ENCODE measurements around the gene CCDC85C. TPM values are rescaled to one million over a fixed set of nuclear protein-coding genes. Genes with fewer than 3 reads are reported as not detected.

The CCDC85C gene
- total RNA-seq, 6 donors from 2014 or later = 5.2 to 31.0 (median 20.4) TPM

GRCh38 chr14:99566009-99566389 lies 38.0 kb downstream of the CCDC85C start:
- peaks cover 54 to 73% (median 60%) of the 10 kb centered on the region in 4 donors for H3K4me1 ChIP-seq
- peak in 1 of 2 donors; percentile 62 for DNase-seq

DNA sequence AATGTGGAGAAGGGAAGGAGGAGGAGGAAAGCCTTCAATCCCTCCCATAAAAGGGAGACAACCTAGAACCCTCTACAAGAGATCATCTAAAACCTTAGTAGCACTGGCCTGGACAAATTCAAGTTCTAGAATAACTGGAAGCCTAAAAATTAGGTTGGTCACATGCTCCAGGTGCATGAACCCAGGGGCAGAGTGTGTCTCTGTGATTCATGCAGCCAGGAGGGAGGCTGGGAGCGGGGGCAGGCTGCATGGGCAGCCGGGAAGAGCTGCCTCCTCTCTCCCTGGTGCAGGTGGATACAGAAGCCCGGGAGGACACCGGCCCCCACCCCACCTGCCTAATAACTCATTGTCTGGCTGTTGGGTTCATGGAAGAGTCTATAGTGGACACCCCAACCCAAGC lies 38.6 kb downstream of the CCDC85C start:
- TF ChIP-seq, protein P1, sequence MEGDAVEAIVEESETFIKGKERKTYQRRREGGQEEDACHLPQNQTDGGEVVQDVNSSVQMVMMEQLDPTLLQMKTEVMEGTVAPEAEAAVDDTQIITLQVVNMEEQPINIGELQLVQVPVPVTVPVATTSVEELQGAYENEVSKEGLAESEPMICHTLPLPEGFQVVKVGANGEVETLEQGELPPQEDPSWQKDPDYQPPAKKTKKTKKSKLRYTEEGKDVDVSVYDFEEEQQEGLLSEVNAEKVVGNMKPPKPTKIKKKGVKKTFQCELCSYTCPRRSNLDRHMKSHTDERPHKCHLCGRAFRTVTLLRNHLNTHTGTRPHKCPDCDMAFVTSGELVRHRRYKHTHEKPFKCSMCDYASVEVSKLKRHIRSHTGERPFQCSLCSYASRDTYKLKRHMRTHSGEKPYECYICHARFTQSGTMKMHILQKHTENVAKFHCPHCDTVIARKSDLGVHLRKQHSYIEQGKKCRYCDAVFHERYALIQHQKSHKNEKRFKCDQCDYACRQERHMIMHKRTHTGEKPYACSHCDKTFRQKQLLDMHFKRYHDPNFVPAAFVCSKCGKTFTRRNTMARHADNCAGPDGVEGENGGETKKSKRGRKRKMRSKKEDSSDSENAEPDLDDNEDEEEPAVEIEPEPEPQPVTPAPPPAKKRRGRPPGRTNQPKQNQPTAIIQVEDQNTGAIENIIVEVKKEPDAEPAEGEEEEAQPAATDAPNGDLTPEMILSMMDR (IDR thresholded peaks at IDR 0.05) = no peak
- TF ChIP-seq POLR2A (IDR thresholded peaks at IDR 0.05) (no peak), POLR2AphosphoS5 (IDR thresholded peaks at IDR 0.05) (no peak), EP300 (IDR thresholded peaks at IDR 0.05) (no peak)
- Histone ChIP-seq H3K4me1 (peaks cover 52 to 71% (median 58%) of the 10 kb centered on the region in 4 donors), H3K9me3 (no peaks in the 10 kb centered on the region), H3K4me3 (no peak overlapping the region), H3K36me3 (no peaks in the 10 kb centered on the region), H3K27me3 (no peaks in the 10 kb centered on the region), H3K27ac (peak overlapping the region in 2 of 4 donors; percentile 24 to 61)
- ATAC-seq (ENCODE audit: low FRiP score in 2 of 2) (no peak), DNase-seq (no peak)
- WGBS, 2 donors = 80 to 86% methylated on average over 4 of the region's 4 CpGs

More at GRCh38 chr14:99566009-99566389, 38.0 kb downstream of the CCDC85C start:
- H3K36me3 ChIP-seq = no peaks in the 10 kb centered on the region
- H3K4me3 ChIP-seq = no peak overlapping the region
- 38 to 48% methylated on average over 7 of the region's 7 CpGs for WGBS, 2 donors
- TF ChIP-seq POLR2AphosphoS5 (IDR thresholded peaks at IDR 0.05) (peak in 1 of 2 donors; percentile 24), EP300 (IDR thresholded peaks at IDR 0.05) (peak in 1 of 4 donors; percentile 65), POLR2A (IDR thresholded peaks at IDR 0.05) (no peak)
- TF ChIP-seq, protein P1 (IDR thresholded peaks at IDR 0.05) = no peak
- no peaks in the 10 kb centered on the region for H3K27me3 ChIP-seq
- no peaks in the 10 kb centered on the region for H3K9me3 ChIP-seq
- no peak for ATAC-seq (ENCODE audit: low FRiP score in 2 of 2)
- H3K27ac ChIP-seq = peak overlapping the region in 1 of 4 donors; percentile 24

DNA sequence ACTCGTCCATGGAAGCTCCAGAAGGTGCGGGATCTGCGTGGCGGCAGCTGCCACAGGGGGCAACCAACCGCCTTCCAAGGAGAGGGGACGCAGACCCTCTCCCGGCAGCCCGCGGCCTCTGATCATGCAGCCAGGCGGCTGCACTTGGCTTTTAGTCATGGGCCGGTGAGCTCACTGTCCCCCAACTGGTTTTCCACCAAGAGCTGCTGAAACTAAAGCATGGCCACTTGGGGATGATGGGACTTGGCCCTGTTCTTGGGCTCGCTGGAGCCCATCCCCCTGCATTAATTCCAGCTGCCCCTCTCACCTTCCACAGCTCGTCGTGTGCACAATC lies 39.1 kb downstream of the CCDC85C start:
- no peak for ATAC-seq (ENCODE audit: low FRiP score in 2 of 2)
- no peak for DNase-seq
- H3K9me3 ChIP-seq = no peaks in the 10 kb centered on the region
- WGBS, 2 donors = 67 to 79% methylated on average over 3 to 14 of the region's 14 CpGs
- no peaks in the 10 kb centered on the region for H3K36me3 ChIP-seq
- peak overlapping the region in 2 of 4 donors; percentile 52 to 61 for H3K27ac ChIP-seq
- H3K4me1 ChIP-seq = peaks cover 48 to 66% (median 54%) of the 10 kb centered on the region in 4 donors
- H3K27me3 ChIP-seq = no peaks in the 10 kb centered on the region
- no peak overlapping the region for H3K4me3 ChIP-seq
- TF ChIP-seq, protein P1 (IDR thresholded peaks at IDR 0.05) = no peak
- TF ChIP-seq EP300 (IDR thresholded peaks at IDR 0.05) (no peak), POLR2AphosphoS5 (IDR thresholded peaks at IDR 0.05) (no peak), POLR2A (IDR thresholded peaks at IDR 0.05) (no peak)

DNA sequence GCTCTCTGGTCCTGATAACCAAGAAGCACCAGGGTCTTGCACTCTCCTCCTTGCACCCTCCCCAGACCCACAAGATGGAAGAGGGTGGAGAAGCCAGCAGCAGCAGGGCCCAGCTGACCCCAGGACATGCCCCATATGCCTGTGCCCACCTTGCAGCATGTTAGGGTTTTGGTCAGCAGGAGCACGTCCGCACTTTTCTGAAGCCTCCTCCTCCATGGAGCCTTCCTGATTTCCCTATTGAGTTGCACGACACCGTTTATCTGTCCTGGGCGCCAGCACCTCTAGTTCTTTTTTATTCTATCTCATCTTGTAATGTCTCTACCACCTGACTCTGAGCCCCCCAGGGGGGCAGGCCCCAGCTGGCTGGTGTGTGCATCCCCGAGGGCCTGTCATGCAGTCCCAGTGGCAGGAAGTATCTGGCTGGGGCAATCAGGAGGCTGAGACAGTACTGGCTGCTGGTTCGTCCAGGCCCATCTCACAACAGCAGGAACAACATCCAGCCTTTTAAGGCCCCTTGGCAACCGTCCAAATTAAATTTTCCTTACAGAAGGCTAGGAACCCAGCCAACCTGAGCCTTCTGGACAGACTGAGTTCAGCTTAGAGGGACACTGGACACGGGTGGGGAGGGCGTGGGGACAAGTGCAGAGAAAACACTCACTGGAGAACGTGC lies 39.6 kb downstream of the CCDC85C start:
- DNase-seq = peak in 1 of 2 donors; percentile 46
- Histone ChIP-seq H3K4me1 (peaks cover 48 to 63% (median 53%) of the 10 kb centered on the region in 4 donors), H3K36me3 (no peaks in the 10 kb centered on the region), H3K4me3 (no peak overlapping the region), H3K27me3 (no peaks in the 10 kb centered on the region), H3K27ac (peak overlapping the region in 2 of 4 donors; percentile 52 to 61), H3K9me3 (no peaks in the 10 kb centered on the region)
- TF ChIP-seq POLR2A (IDR thresholded peaks at IDR 0.05) (no peak), EP300 (IDR thresholded peaks at IDR 0.05) (no peak), POLR2AphosphoS5 (IDR thresholded peaks at IDR 0.05) (no peak)
- TF ChIP-seq, protein P1 (IDR thresholded peaks at IDR 0.05) = no peak
- 47 to 74% methylated on average over 7 to 10 of the region's 11 CpGs for WGBS, 2 donors
- no peak for ATAC-seq (ENCODE audit: low FRiP score in 2 of 2)

DNA sequence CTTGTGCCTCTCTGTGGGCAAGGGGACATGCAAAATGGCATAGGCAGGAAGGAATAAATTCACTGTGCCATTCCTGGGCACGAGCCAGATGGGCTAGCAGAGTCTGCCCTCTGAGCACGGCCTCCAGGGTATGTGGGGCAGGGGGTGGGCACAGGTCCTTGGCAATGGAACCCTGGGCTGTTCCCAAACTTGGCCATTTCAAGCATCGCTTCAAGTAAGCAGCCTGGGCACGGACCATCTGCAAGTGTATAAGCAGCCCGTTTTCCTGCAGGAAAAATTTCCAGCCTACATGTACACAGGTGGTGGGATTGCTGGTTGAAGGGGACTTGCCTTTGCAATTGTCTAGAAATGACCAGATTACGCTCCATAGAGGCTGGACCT lies 40.3 kb downstream of the CCDC85C start:
- DNase-seq (no peak), ATAC-seq (ENCODE audit: low FRiP score in 2 of 2) (no peak)
- Histone ChIP-seq H3K4me1 (peaks cover 43 to 60% (median 48%) of the 10 kb centered on the region in 4 donors), H3K27ac (peak overlapping the region in 2 of 4 donors; percentile 25 to 61), H3K4me3 (no peak overlapping the region), H3K27me3 (no peaks in the 10 kb centered on the region), H3K36me3 (no peaks in the 10 kb centered on the region), H3K9me3 (no peaks in the 10 kb centered on the region)
- 78 to 100% methylated on average over 1 to 6 of the region's 6 CpGs for WGBS, 2 donors
- no peak for TF ChIP-seq POLR2AphosphoS5 (IDR thresholded peaks at IDR 0.05)
- no peak for TF ChIP-seq POLR2A (IDR thresholded peaks at IDR 0.05)
- TF ChIP-seq, protein P1 (IDR thresholded peaks at IDR 0.05) = no peak
- no peak for TF ChIP-seq EP300 (IDR thresholded peaks at IDR 0.05)
